ENCODE results near the gene NFIA.

NFIA gene

DNA sequence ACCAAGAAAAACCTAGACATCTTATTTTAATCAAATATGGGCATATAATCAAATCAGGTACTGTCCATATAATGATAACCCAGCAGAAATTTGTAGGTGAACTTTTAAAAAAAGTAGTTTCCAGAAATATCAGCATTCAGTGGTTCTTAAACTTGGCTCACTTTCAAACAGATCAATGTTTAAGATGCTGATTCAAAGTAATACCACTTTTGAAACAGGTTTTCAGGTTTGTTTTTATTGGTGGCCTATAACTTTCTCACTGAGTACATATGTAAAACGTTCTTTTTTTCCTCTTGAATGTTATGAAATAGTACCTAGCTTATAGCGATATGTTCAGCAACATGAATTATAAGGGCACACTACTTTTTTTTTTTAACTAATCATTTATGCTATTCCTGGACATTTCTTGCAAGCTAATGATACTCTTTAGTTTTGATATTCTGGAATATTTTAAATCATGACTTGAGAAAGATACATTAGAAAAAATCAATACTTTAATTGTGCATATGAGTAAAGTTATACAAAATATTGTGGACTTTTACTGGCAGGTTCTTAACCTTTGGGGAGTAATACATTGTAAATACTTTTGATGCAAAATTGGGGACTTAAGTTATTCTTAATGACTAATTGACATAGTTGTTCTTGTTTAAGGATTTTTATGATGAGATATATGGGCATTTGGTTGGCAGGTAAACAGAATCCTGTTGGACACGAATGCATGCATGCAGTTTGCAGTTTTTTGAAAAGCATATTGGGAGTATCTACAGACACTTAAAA lies 3.0 kb downstream of the NFIA start:
- DNase-seq, result no peak

DNA sequence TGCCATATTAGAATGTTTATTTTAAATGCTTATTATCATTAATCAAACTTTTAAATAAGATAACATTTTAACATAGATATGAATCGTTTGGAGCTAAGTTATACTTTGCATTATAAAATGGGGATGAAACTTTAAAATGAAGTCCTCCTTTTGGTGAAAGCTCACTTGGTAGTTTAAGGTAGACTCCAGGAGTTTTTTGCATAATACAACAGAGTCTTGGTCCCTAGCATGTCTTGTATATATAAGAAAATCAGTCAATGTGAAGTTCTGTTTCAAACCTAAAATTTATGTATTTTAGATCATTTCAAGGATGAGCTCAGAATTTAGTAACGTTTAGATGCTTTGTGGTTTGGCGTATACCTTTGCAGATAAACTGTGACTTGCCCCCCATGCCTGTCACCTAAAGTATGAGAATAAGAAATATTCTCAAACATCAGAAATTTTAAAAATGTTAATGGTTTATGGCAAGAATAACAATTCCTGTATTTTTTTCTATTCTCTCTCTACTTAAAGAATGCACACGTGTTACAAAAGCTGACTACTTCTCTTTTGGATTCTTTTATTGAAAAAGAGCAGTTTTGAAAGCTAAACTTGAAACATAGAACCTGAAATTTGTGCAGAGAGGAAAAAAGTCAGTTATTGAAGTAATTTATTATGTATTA lies 3.8 kb downstream of the NFIA start:
- DNase-seq, result no peak

DNA sequence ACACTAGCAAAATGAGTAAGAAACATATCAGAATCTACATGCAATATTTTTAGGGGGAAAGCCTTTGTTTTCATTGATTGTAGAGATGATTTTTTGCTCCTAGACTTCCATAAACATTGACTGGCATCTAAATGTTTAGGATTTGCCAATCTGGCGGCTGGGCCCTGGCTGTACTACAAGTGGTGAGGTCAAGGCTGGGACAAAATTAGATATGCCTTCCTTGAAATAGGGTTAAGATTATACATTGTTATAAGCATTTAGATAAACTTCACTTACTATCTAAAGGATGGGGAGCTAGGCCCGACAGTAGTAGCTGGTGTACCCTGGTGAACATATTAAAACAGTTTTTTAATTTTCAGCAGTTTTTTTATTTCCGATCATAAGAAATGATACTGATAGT lies 5.2 kb downstream of the NFIA start:
- no peak for DNase-seq

DNA sequence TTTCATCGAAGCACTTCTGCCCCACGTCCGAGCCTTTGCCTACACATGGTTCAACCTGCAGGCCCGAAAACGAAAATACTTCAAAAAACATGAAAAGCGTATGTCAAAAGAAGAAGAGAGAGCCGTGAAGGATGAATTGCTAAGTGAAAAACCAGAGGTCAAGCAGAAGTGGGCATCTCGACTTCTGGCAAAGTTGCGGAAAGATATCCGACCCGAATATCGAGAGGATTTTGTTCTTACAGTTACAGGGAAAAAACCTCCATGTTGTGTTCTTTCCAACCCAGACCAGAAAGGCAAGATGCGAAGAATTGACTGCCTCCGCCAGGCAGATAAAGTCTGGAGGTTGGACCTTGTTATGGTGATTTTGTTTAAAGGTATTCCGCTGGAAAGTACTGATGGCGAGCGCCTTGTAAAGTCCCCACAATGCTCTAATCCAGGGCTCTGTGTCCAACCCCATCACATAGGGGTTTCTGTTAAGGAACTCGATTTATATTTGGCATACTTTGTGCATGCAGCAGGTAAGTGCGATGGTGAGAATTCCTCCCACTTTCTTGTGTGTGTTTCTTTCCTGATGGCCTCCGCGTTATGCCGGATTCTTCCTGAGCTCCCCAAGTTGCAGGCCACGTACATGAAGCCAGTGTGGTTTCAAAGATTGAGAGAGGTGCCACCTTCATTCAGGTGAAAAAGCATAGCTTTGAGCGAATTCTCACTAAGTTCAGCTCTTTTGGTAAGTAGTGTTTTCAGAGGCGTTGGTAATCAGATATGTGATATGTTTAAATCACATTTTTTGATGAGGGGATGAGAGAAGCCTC lies 6.0 kb downstream of the NFIA start:
- no peak for DNase-seq

DNA sequence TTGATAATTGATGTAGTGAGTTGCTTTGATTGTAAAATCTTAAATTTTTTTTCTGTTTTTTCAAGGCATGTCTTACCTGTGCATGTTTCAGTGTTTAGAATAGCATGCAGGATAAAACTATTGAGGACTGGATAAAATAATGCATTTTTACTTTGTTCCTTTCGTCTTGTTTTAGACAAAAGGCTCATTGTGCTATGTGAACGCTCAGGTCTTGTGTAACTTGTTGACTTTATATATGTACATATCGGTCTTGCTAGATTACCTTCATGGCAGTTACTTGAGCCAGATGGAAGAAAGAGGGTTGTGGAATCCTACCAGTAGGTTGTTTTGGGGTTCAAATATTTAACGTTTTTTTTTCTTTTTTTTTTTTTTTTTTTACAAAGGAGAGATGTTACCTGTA lies 7.0 kb downstream of the NFIA start:
- no peak for DNase-seq

DNA sequence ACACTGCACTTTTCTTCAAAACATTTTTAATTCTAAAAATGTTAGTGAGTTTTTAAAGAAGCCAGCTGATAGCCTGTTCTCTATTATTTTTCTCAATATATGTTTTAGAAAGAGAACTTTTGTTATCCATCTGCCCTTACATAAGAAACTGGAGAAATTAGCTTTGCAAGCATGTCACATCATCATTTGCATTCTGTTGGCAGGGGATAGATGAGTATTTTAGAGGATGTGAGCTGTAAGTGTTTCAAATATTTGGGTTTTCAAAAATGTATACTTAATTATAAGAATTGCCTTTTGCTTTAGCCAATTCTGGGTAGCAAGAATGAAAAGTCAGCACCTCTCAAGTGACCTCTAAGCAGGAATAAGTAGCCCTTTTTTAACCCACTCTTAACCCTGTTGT lies 7.4 kb downstream of the NFIA start:
- no peak for DNase-seq

DNA sequence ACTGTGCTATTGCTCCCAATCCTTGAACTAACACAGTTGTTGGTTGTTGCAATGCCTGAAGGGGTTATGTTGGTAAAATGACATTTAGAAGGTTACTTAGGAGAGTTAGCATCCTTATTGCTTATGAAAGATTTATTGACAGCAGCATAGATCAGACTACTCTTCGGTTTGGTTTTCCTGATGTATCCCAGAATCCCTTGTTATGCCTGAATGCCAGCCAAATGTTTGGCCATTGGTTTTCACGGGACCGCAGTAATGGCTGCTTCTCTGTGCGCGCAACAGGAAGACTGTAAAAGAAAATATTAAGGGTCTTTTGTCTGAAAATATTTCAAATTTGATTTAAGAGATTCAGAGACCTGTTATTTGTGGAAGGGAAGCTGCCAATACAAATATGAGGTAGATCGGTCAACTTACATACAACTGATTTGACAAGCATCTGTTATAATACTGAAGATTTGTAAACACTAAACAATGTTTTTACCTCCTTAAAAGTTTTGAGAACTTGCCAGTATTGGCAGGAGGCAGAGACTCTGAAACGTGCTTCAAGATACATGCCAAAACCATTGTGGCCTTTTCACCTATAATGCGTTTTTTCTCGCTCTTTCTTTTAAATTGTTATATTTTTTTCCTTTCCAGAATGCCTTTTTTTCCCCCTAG lies 8.3 kb downstream of the NFIA start:
- no peak for DNase-seq

DNA sequence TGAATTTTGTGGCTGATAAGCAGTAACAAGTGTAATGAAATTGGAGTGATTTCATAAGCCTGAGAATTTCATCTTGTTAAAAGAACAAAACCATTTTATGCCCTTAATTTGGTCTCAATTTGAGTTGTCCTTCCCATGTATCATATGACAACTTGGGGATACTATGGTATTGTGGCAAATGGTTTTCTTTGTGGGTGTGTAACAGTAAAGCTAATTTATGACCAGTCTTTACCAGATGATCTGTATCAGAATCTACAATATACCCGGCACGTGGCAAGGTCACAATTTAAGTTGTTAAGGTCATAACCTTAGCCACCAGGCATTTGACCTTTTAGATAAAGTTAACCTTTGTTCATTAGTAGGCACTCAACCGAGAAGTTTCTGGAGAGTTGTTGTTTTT lies 9.1 kb downstream of the NFIA start:
- DNase-seq, result no peak

DNA sequence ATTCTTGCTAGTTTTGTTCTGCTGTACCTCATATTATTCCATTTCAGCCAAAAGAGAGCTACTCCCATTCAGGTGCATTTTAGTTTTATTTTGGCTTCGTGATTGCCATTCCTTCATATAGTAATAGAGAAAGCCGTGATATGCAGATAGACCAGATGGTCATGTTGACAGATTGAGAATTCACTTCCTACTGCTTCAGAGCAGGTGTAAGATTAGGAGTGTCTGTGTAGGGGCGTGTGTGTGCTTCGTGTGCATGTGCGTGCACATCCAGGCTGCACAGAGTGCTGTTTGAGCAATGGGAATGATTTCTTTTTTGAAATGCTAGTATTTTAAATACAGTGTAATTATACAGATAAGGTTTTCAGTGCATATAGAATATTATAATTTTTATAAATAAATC lies 10.3 kb downstream of the NFIA start:
- DNase-seq, result no peak

DNA sequence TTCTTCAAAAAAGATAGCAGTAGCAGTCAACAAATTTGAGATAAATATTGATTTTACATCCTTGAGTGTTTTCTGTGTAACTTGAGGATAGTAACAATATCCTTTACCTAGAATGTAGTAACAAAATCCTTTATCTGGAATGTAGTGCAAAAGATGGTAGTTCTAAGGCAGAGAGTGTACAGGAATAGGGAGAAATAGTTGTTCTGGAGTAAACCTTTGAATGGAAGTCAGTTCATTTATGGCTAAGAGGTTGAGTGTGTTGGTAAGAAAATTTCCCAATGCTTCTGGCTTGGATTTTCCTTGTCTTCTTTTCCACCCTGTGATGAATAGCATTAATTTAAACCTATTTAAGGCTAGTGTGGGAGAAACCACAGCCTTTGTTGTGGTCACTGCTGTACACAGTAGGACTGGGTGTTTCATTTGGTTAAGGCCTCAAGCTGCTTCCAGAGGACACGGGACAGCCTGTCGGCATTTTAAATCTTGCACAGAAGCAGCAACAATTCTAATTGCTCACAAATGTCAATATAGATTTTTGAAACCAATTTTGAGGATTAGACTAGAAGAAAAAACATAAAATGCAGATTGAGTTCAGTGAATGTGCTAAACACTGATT lies 11.3 kb downstream of the NFIA start:
- no peak for DNase-seq

DNA sequence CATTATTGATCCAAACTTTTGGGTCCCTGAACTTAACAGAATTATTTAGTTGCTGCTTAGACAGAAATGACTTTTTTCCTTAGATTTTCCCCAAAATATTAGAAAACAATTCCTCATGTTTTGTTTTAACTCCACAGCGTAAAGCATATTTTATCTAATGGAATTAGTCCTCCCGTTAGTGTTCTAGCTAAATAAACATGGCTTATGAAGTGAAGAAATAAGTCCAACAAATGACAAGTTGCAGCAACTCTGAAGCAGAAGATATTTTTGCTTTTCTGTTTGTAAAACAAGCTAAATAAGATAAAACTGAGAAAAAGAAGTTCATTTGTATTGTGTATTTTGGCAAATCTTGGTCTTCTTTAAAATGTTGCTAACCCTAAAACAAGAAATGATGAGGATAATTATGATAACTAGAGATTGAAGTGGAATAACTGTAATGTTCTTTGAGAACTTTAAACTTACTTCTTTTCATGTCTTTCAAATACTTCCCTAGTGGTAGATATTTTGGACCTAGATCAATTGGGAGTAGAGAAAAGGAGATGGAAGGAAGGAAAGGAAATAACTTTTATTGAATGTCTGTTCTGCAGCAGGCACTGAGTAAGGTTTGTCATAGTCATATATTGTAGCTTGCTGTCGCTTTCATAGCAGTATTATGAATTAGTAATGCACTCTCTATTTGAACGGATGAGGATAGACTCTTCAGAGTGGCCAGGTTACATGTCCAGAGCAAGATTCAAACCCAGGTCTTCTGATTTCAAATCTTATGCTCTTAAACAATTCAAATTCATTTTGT lies 12.5 kb downstream of the NFIA start:
- DNase-seq, result no peak

DNA sequence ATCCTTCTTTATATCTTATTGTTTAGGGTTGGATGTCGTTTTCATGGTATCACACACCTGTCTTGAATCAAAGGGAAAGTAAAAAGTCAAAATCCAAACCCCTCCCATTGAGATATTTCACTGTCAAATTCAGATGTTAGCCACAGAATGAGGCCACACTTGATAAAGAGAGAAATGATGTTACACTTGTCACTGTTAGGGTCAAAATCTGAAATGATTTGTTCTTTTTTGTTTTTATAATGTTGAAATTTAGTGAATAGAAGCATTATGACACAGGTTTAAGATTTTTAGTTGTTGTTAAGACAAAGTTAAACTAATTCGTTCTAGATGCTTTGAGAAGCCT lies 13.1 kb downstream of the NFIA start:
- DNase-seq, result no peak

DNA sequence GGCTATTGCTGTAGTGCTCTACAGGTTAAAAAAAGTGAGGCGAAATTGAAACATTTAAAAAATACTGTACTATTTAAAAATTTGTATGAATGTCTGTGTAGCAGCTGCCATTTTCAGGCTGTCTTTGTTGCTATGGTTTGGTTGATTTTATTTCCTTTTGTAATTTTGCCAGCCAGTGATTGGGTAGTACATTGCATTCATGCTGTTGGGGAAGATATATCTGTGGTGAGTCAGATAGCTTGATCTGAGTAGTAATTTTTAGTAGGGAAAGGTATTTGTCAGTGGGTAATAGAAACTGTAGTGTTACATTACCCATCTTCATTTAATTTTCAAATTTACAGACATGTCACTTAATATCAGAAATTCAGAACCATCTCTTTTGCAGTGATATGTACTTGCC lies 15.0 kb downstream of the NFIA start:
- DNase-seq, result no peak

DNA sequence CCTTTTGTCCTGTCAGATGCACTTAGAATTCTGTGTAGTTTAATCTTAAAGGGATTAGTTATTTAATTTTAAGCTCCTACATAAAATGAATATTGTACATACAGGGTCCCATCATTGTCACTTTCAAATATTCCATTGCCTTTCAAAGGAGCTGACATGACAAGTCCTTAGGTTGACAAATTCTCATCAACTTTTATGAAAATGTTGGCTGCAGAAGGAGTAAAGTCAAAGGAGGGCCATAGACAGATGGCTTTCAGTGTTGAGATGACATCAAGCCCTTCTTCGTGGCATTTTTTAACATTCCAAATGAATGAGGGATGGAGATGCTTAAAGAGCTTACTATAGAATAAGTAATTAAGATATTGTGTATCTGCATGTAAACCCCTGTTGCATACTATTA lies 15.4 kb downstream of the NFIA start:
- DNase-seq, result no peak

DNA sequence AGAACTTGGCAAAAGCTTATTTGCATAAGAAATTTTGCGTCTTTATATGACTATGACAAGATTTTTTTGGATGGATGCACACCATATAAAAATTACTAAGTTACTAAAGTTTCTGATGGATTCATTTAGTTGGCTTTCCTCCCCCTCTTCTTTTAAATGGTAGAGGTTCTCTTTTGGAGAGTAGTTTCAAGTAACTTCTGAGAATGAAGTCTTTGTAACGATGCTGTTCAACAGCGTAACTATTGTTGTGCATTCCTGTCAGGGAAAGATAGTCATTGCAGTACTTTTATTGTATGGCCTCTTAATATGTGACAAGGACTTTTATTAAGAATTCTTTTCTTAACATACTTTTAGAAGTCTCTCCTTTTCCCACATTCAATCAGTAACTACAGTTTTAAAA lies 16.0 kb downstream of the NFIA start:
- DNase-seq, result no peak

DNA sequence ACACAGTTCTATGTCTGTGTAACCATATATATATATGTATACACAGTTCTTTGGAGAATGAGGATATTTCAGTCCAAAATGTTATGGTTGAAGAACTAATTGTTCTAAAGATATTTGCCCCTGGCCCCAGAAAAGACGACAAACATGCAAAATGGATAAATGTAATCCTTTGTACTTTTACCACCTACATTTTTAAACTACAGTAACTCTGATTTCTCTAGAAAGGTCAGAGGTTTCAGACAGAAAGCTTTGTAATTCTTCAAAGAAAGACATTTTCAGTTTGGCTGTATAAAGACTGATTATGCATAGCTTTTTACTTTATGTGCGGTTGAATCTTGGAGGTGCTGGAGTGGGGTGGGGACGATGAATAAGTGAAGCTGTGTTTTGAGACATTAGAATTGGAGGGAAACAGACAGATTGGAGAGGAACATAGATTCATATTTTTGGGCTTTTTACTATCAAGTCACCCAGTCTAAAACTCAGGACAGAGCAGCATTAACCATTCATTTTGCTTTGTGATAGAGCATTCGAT lies 16.6 kb downstream of the NFIA start:
- no peak for DNase-seq

DNA sequence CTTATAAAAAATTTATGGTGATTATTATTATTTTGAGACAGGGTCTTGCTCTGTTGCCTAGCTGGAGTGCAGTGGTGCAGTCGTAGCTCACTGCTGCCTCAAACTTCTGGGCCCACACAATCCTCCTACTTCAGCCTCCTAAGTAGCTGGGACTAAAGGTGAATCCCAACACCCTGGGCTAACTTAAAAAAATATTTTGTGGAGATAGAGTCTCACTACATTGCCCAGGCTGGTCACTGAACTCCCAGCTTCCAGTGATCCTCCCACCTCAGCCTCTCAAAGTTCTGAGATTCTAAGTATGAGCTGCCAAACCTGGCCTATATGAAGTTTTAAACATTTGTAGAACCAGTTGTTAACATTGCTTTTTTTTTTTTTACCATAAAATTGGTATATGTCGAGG lies 18.2 kb downstream of the NFIA start:
- DNase-seq, result no peak

DNA sequence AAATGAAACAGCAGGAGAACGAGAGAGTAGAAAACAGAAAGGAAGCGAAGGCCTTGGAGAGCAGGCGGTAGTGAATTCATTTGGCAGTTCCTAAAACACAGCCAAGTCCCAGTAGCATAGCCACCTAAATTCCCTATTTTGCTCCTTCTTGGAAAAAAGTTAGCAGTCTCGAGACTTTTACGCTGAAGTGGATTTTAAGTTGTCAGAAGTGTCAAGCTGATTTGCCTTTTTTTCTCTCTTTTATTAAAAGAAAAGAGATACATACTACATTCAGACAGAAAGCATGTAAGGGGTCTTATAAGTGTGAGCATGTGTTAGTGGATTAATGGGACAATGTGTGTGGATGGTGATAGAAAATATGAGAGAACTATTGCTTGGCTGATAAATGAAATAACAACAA lies 19.2 kb downstream of the NFIA start:
- no peak for DNase-seq

DNA sequence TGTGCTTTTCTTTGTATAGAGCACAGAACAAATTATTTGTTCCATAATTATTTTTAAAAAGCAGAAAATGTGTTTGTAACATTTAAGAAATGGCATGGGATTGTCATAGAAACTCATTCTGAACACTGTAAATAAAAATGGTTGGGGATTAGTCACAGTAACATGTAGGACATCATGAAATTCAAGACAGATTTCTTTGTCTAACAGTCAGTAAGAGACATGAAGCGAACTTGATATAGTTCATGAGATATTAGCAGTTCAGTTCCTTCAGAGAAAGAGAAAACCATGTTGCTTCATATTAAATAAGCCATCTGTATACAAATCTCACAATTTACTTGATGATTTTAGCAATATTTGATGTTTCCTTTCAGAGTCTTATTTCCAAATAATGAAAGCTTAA lies 19.7 kb downstream of the NFIA start:
- DNase-seq, result no peak

DNA sequence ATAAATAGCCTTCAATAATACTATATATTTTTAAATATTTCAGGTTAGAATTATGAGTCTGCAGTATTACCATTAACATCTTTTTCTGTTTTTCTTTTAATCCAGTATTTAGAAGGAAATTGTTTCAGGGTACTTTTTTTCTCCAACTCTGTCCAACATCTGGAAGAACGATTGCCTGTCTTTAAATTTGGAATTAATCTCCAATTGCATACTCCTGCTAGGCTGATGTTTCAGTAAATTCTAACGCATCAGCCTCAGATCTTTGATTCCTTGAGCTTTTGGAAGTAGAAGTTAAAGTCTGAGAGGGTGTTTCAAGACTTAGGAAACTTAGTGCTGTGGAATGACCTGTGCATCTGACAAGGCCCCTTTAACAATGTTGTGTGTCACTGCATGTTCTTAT lies 20.3 kb downstream of the NFIA start:
- DNase-seq, result no peak

DNA sequence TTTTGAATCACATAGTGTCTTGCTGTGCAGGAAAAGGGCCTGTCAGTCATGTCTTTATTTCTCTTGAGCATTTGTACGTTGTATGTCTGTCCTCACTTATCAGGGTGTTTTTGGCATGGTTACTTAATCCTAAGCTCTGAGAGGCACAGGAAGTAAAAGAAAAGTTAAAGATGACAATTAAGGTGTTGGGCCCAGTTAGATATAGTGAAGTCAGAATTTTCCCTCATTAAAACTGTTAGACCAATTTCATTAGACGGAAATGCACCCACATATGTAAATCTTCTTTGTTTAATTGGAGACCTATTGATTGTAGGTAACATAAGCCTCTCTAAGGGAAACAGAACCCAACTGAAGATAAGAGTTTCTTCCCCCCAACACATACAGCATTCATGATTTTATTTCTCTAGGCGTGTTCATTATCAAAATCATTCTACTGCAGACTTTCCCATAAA lies 21.9 kb downstream of the NFIA start:
- DNase-seq, result no peak

DNA sequence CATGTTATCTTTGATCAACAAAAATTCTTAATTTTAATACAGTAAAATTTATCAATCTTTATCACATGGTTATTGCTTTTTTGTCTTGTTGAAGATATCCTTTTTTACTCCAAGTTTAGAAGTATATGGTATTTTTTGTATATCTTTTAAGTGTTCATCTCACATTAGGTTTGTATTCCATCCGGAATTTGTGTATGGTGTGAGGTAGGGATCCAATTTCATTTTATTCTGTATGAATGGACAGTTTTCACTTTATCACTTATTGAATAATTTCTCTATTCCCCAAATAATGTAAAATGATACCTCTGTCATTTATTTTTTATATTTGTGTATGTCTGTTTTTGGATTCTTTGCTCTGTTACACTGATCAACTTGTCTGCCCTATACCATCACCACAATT lies 25.3 kb downstream of the NFIA start:
- DNase-seq, result no peak

Data from stimulated activated CD4-positive, alpha-beta T cell treated with anti-CD3 and anti-CD28 coated beads, Interleukin-4, amount 100 ng/mL, for 24 hours (primary cell).